ENCODE results near the gene EPO.
"Not testable (repeated sequence)": the region's sequence is repeated elsewhere in the genome, so short reads cannot be mapped to it uniquely, and the experiment has no call there.

The EPO gene

GRCh38 chr7:100711369-100711768 is 8.9 kb upstream of the EPO start:
- Histone ChIP-seq H3K27me3 (ENCODE audit: control insufficient read depth in 1 of 2, insufficient read depth in 2 of 2, low read length in 2 of 2) (no peaks in the 10 kb centered on the region), H3K36me3 (ENCODE audit: insufficient read depth, low read length) (no peaks in the 10 kb centered on the region), H3K27ac (ENCODE audit: low read depth, low read length) (no peak overlapping the region), H3K9ac (ENCODE audit: low read length) (no peak overlapping the region), H3K4me3 (ENCODE audit: low read depth in 1 of 2, low read length in 2 of 2) (no peak overlapping the region), H3K9me3 (ENCODE audit: low read length) (no peaks in the 10 kb centered on the region), H3K4me1 (ENCODE audit: insufficient read depth, low read length) (peaks cover 10% of the 10 kb centered on the region)

DNA sequence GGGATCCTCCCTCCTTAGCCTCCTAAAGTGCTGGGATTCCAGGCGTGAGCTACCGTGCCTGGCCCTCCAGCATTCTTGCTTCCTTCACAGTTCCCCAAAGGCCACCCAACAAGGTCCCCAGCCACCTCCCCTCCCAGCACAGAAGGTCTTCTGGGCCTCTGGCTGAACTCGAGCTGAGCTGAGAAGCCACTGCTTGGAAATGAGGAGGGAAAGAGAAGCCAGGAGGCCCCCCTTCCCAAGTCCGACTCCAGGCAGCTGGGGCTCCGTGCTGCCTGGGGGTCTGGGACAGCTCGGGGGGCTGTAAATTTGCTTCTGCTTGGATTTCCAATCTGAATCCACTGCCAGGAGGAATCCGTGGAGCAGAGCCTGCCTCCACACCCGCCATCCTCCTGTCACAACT is 5.5 kb upstream of the EPO start:
- no peak overlapping the region for H3K9ac ChIP-seq (ENCODE audit: low read length)
- no peaks in the 10 kb centered on the region for H3K9me3 ChIP-seq (ENCODE audit: low read length)
- no peaks in the 10 kb centered on the region for H3K36me3 ChIP-seq (ENCODE audit: insufficient read depth, low read length)
- no peaks in the 10 kb centered on the region for H3K4me1 ChIP-seq (ENCODE audit: insufficient read depth, low read length)
- no peak overlapping the region for H3K4me3 ChIP-seq (ENCODE audit: low read depth in 1 of 2, low read length in 2 of 2)
- peaks cover 4% of the 10 kb centered on the region in 2 donors for H3K27me3 ChIP-seq (ENCODE audit: control insufficient read depth in 1 of 2, insufficient read depth in 2 of 2, low read length in 2 of 2)
- no peak overlapping the region for H3K27ac ChIP-seq (ENCODE audit: low read depth, low read length)

GRCh38 chr7:100717073-100717472 is 3.2 kb upstream of the EPO start:
- not testable (repeated sequence) for H3K4me3 ChIP-seq (ENCODE audit: low read depth in 1 of 2, low read length in 2 of 2); H3K9ac ChIP-seq (ENCODE audit: low read length); H3K27ac ChIP-seq (ENCODE audit: low read depth, low read length); H3K36me3 ChIP-seq (ENCODE audit: insufficient read depth, low read length); H3K9me3 ChIP-seq (ENCODE audit: low read length); H3K4me1 ChIP-seq (ENCODE audit: insufficient read depth, low read length)
- H3K27me3 ChIP-seq (ENCODE audit: control insufficient read depth in 1 of 2, insufficient read depth in 2 of 2, low read length in 2 of 2): peaks cover 18 to 26% of the 10 kb centered on the region in 2 donors

GRCh38 chr7:100719523-100720278 is 567 bp upstream of the EPO start:
- Histone ChIP-seq H3K9me3 (ENCODE audit: low read length) (no peaks in the 10 kb centered on the region), H3K9ac (ENCODE audit: low read length) (no peak overlapping the region), H3K27me3 (ENCODE audit: control insufficient read depth in 1 of 2, insufficient read depth in 2 of 2, low read length in 2 of 2) (peaks cover 18 to 38% of the 10 kb centered on the region in 2 donors), H3K27ac (ENCODE audit: low read depth, low read length) (no peak overlapping the region), H3K36me3 (ENCODE audit: insufficient read depth, low read length) (no peaks in the 10 kb centered on the region), H3K4me1 (ENCODE audit: insufficient read depth, low read length) (no peaks in the 10 kb centered on the region), H3K4me3 (ENCODE audit: low read depth in 1 of 2, low read length in 2 of 2) (no peak overlapping the region)

- no peaks in the 10 kb centered on the region for H3K4me1 ChIP-seq (ENCODE audit: insufficient read depth, low read length)
- H3K27me3 ChIP-seq (ENCODE audit: control insufficient read depth in 1 of 2, insufficient read depth in 2 of 2, low read length in 2 of 2): peaks cover 18 to 38% of the 10 kb centered on the region in 2 donors
- H3K27ac ChIP-seq (ENCODE audit: low read depth, low read length): no peak overlapping the region
- H3K4me3 ChIP-seq (ENCODE audit: low read depth in 1 of 2, low read length in 2 of 2): no peak overlapping the region
- H3K9me3 ChIP-seq (ENCODE audit: low read length): no peaks in the 10 kb centered on the region
- H3K9ac ChIP-seq (ENCODE audit: low read length): no peak overlapping the region
- H3K36me3 ChIP-seq (ENCODE audit: insufficient read depth, low read length): no peaks in the 10 kb centered on the region
Measured at GRCh38 chr7:100720671-100721504, 620 bp downstream of the EPO start.

- no peak overlapping the region for H3K27ac ChIP-seq (ENCODE audit: low read depth, low read length)
- no peaks in the 10 kb centered on the region for H3K4me1 ChIP-seq (ENCODE audit: insufficient read depth, low read length)
- H3K9ac ChIP-seq (ENCODE audit: low read length): no peak overlapping the region
- H3K36me3 ChIP-seq (ENCODE audit: insufficient read depth, low read length): no peaks in the 10 kb centered on the region
- peaks cover 18 to 38% of the 10 kb centered on the region in 2 donors for H3K27me3 ChIP-seq (ENCODE audit: control insufficient read depth in 1 of 2, insufficient read depth in 2 of 2, low read length in 2 of 2)
- no peaks in the 10 kb centered on the region for H3K9me3 ChIP-seq (ENCODE audit: low read length)
- H3K4me3 ChIP-seq (ENCODE audit: low read depth in 1 of 2, low read length in 2 of 2): no peak overlapping the region
Measured at GRCh38 chr7:100721505-100721812, 1.2 kb downstream of the EPO start.

DNA sequence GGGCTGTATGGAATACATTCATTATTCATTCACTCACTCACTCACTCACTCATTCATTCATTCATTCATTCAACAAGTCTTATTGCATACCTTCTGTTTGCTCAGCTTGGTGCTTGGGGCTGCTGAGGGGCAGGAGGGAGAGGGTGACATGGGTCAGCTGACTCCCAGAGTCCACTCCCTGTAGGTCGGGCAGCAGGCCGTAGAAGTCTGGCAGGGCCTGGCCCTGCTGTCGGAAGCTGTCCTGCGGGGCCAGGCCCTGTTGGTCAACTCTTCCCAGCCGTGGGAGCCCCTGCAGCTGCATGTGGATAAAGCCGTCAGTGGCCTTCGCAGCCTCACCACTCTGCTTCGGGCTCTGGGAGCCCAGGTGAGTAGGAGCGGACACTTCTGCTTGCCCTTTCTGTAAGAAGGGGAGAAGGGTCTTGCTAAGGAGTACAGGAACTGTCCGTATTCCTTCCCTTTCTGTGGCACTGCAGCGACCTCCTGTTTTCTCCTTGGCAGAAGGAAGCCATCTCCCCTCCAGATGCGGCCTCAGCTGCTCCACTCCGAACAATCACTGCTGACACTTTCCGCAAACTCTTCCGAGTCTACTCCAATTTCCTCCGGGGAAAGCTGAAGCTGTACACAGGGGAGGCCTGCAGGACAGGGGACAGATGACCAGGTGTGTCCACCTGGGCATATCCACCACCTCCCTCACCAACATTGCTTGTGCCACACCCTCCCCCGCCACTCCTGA is 2.4 kb downstream of the EPO start:
- Histone ChIP-seq H3K27ac (ENCODE audit: low read depth, low read length) (no peak overlapping the region), H3K9me3 (ENCODE audit: low read length) (no peaks in the 10 kb centered on the region), H3K36me3 (ENCODE audit: insufficient read depth, low read length) (no peaks in the 10 kb centered on the region), H3K27me3 (ENCODE audit: control insufficient read depth in 1 of 2, insufficient read depth in 2 of 2, low read length in 2 of 2) (peaks cover 18 to 38% of the 10 kb centered on the region in 2 donors), H3K4me3 (ENCODE audit: low read depth in 1 of 2, low read length in 2 of 2) (no peak overlapping the region), H3K4me1 (ENCODE audit: insufficient read depth, low read length) (peaks cover 4% of the 10 kb centered on the region), H3K9ac (ENCODE audit: low read length) (no peak overlapping the region)

GRCh38 chr7:100723732-100724275 is 3.5 kb downstream of the EPO start:
- Histone ChIP-seq H3K36me3 (ENCODE audit: insufficient read depth, low read length) (no peaks in the 10 kb centered on the region), H3K27me3 (ENCODE audit: control insufficient read depth in 1 of 2, insufficient read depth in 2 of 2, low read length in 2 of 2) (peaks cover 18 to 38% of the 10 kb centered on the region in 2 donors), H3K9ac (ENCODE audit: low read length) (no peak overlapping the region), H3K9me3 (ENCODE audit: low read length) (no peaks in the 10 kb centered on the region), H3K27ac (ENCODE audit: low read depth, low read length) (no peak overlapping the region), H3K4me1 (ENCODE audit: insufficient read depth, low read length) (peaks cover 4% of the 10 kb centered on the region), H3K4me3 (ENCODE audit: low read depth in 1 of 2, low read length in 2 of 2) (no peak overlapping the region)

DNA sequence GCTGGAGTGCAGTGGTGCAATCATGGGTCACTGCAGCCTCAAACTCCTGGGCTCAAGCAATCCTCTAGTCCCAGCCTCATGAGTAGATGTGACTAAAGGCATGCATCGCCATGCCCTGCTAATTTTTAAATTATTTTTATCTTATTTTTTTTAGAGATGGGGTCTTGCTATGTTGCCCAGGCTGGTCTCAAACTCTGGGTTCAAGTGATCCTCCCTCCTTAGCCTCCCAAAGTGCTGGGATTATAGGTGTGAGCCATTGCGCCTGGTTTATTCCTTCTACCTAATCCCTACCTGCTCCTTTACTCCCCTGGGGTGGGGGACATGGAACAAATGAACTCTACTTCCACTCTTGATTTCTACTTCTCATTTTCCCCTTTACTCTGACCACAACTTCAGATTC is 4.1 kb downstream of the EPO start:
- H3K9ac ChIP-seq (ENCODE audit: low read length); H3K9me3 ChIP-seq (ENCODE audit: low read length); H3K4me1 ChIP-seq (ENCODE audit: insufficient read depth, low read length); H3K4me3 ChIP-seq (ENCODE audit: low read depth in 1 of 2, low read length in 2 of 2); H3K36me3 ChIP-seq (ENCODE audit: insufficient read depth, low read length); H3K27ac ChIP-seq (ENCODE audit: low read depth, low read length): not testable (repeated sequence)
- H3K27me3 ChIP-seq (ENCODE audit: control insufficient read depth in 1 of 2, insufficient read depth in 2 of 2, low read length in 2 of 2): peaks cover 18 to 37% of the 10 kb centered on the region in 2 donors

GRCh38 chr7:100726996-100727761 is 6.9 kb downstream of the EPO start:
- Histone ChIP-seq H3K36me3 (ENCODE audit: insufficient read depth, low read length) (no peaks in the 10 kb centered on the region), H3K9ac (ENCODE audit: low read length) (no peak overlapping the region), H3K9me3 (ENCODE audit: low read length) (no peaks in the 10 kb centered on the region), H3K4me1 (ENCODE audit: insufficient read depth, low read length) (peaks cover 4% of the 10 kb centered on the region), H3K27me3 (ENCODE audit: control insufficient read depth in 1 of 2, insufficient read depth in 2 of 2, low read length in 2 of 2) (peaks cover 0 to 11% of the 10 kb centered on the region in 2 donors), H3K27ac (ENCODE audit: low read depth, low read length) (no peak overlapping the region), H3K4me3 (ENCODE audit: low read depth in 1 of 2, low read length in 2 of 2) (no peak overlapping the region)

DNA sequence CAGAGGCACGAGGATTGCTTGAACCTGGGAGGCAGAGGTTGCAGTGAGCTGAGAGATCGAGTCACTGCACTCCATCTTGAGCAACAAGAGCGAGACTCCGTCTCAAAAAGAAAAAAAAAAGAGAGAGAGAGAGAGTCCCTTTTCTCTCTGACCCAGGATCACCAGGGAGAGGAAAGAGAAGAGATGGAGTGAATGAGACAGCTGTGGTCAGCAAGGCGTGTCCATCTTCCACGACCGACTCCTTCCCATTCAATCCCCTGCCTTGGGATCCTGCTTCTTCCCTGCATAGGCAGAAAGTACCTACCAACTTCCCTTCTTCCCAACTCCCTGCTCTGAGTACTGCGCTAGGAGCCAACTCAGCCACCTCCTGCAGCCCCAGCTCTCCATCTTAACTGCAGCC is 7.9 kb downstream of the EPO start:
- H3K27me3 ChIP-seq (ENCODE audit: control insufficient read depth in 1 of 2, insufficient read depth in 2 of 2, low read length in 2 of 2): peaks cover 0 to under 1% of the 10 kb centered on the region in 2 donors
- H3K4me1 ChIP-seq (ENCODE audit: insufficient read depth, low read length): peaks cover 4% of the 10 kb centered on the region
- H3K27ac ChIP-seq (ENCODE audit: low read depth, low read length): no peak overlapping the region
- H3K4me3 ChIP-seq (ENCODE audit: low read depth in 1 of 2, low read length in 2 of 2): no peak overlapping the region
- no peaks in the 10 kb centered on the region for H3K9me3 ChIP-seq (ENCODE audit: low read length)
- H3K36me3 ChIP-seq (ENCODE audit: insufficient read depth, low read length): no peaks in the 10 kb centered on the region
- no peak overlapping the region for H3K9ac ChIP-seq (ENCODE audit: low read length)

Data from muscle layer of colon (tissue), 2 donors.